GM12891 (cell line): ENCODE results near the gene AFAP1.

Experiments
- POLR2A ChIP-seq: IDR thresholded peaks from 2 replicates; pipeline ENCODE4 v1.6.1; 2011; ENCODE audit warnings: low read depth, low read length, control low read depth
- POLR2AphosphoS5 ChIP-seq: IDR thresholded peaks from 2 replicates; pipeline ENCODE4 v1.6.1; 2011; ENCODE audit warnings: low read depth, low read length, control low read depth
- POU2F2 ChIP-seq: IDR thresholded peaks from 2 replicates; pipeline ENCODE4 v1.6.1; 2011; ENCODE audit warnings: low read depth, mild to moderate bottlenecking, control low read depth, low read length, moderate library complexity

DNA sequence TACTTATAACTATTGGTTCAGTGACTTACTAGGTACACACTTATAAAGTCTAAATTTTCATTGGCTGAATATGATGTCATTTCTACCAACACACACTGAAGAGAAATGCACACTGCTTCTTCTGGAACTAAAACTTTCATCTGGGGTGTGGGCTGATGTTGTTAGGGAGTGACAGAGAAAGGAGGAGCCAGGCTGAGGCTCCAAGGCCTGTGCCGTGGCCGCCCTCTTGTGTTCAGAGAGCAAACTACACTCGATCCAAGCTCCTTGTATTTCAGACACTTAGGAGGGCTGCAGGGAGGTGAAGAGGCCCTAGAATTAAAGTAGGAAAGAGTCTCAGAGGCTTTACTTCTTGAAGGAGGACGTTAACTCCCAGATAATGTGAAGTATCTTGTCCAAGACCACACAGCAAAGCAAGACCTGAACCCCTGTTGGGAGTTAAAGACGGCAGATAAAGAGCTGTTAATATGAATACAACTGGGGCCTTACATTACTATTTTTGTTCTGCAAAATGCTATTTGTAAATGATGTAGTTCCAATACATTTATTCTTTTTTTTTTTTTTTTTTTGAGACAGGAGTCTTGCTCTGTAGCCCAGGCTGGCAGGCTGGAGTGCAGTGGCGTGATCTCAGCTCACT is 137.5 kb downstream of the AFAP1 start:
- TF ChIP-seq POU2F2, result no peak
- no peak for TF ChIP-seq POLR2A
- TF ChIP-seq POLR2AphosphoS5, result no peak
